Esophagus squamous epithelium (tissue), 5 donors: Measurements from ENCODE around the gene CENPU. TPM values are rescaled to one million over a fixed set of nuclear protein-coding genes. Genes with fewer than 3 reads are reported as not detected.
"Not testable (repeated sequence)": the region's sequence is repeated elsewhere in the genome, so short reads cannot be mapped to it uniquely, and the experiment has no call there.

ENCODE experiments used
- DNase-seq: peaks from one replicate; lab custom pipeline; 2025; lab: John Stamatoyannopoulos, UW
- H3K27ac ChIP-seq, 4 donors: fragments of 200-600 bp; sonication (generic); one replicate each; pipeline ENCODE4 v1.5.1; 2016 to 2019; ENCODE audit warnings: mild to moderate bottlenecking in 1 of 4
- H3K27me3 ChIP-seq, 4 donors: fragments of 200-600 bp; sonication (generic); 1 replicate in 3 of 4; 2 replicates in 1 of 4; pipeline versions ENCODE4 v1.5.1 to v1.6.0; 2017 to 2021; ENCODE audit warnings: antibody characterized with exemption in 1 of 4
- H3K36me3 ChIP-seq, 3 donors: fragments of 200-600 bp; sonication (generic); one replicate each; pipeline ENCODE4 v1.5.1; 2016 to 2019
- H3K4me1 ChIP-seq, 3 donors: fragments of 200-600 bp; sonication (generic); one replicate each; pipeline ENCODE4 v1.5.1; 2017 to 2019
- H3K4me3 ChIP-seq, 4 donors: fragments of 200-600 bp; sonication (generic); 1 replicate in 3 of 4; 2 replicates in 1 of 4; pipeline ENCODE4 v1.5.1; 2016 to 2019; ENCODE audit warnings: mild to moderate bottlenecking in 2 of 4, moderate library complexity in 1 of 4
- H3K9me3 ChIP-seq, 3 donors: fragments of 200-600 bp; sonication (generic); one replicate each; pipeline ENCODE4 v1.5.1; 2016 to 2019
- CTCF ChIP-seq, 6 experiments: fragments of 450-650 bp in 4 of 6; fragments of 200-600 bp in 2 of 6; sonication (generic) in 2 of 6; IDR thresholded peaks; one replicate each; pipeline ENCODE4 v1.5.1; 2016 to 2019; ENCODE audit warnings: antibody characterized with exemption in 6 of 6, mild to moderate bottlenecking in 4 of 6, moderate library complexity in 4 of 6
- POLR2A ChIP-seq, 4 donors: fragments of 450-650 bp; IDR thresholded peaks; one replicate each; pipeline ENCODE4 v1.6.1; 2017; ENCODE audit warnings: antibody characterized with exemption in 4 of 4, mild to moderate bottlenecking in 4 of 4, moderate library complexity in 3 of 4
- WGBS, 2 donors: methylation state at CpG; one replicate each; pipeline ENCODE4 v1.1.5; 2018; 5-methylcytosine and 5-hydroxymethylcytosine counted together
- intact Hi-C: fragments of 100-400 bp; cut with DNase I; formaldehyde crosslinking; loops from one replicate; pipeline ENCODE4 v1.15.0; 2022
- total RNA-seq, 4 donors: library from RNA; depleted of rRNA; stranded (reverse); fragments of >200 nt; gene quantifications; one replicate each; pipeline ENCODE4 v1.1.0, GENCODE V29; 2016
- donor health status: DM: yes; HTN: yes; CAD: no.

Gene CENPU
- total RNA-seq, 4 donors from 2014 or later, result 4.8 to 34.6 (median 18.1) TPM

GRCh38 chr4:184744236-184744635 is 10.3 kb upstream of the CENPU start:
- intact Hi-C loops, result loop anchor here (10.0 kb wide), 2 partner anchors 99 to 241 kb away; partner anchors contain the start of genes CASP3 and PRIMPOL
- Histone ChIP-seq H3K9me3 (no peaks in the 10 kb centered on the region), H3K27me3 (no peaks in the 10 kb centered on the region), H3K36me3 (no peaks in the 10 kb centered on the region), H3K4me1 (peaks cover 32 to 53% (median 34%) of the 10 kb centered on the region in 3 donors), H3K4me3 (no peak overlapping the region), H3K27ac (no peak overlapping the region)
- no peak for DNase-seq
- 89 to 91% methylated on average over 10 of the region's 10 CpGs for WGBS, 2 donors
- TF ChIP-seq CTCF (IDR thresholded peaks at IDR 0.05), result no peak
- TF ChIP-seq POLR2A (IDR thresholded peaks at IDR 0.05), result no peak

GRCh38 chr4:184743650-184744049 is 9.8 kb upstream of the CENPU start:
- H3K4me1 ChIP-seq, result peaks cover 26 to 47% (median 29%) of the 10 kb centered on the region in 3 donors
- no peak overlapping the region for H3K4me3 ChIP-seq
- no peaks in the 10 kb centered on the region for H3K27me3 ChIP-seq
- intact Hi-C loops, result loop anchor here (10.0 kb wide), 2 partner anchors 99 to 241 kb away; partner anchors contain the start of genes CASP3 and PRIMPOL
- no peak overlapping the region for H3K27ac ChIP-seq
- WGBS, 2 donors, result 88 to 95% methylated on average over 4 of the region's 4 CpGs
- no peaks in the 10 kb centered on the region for H3K36me3 ChIP-seq
- no peak for TF ChIP-seq CTCF (IDR thresholded peaks at IDR 0.05)
- TF ChIP-seq POLR2A (IDR thresholded peaks at IDR 0.05), result no peak
- DNase-seq, result no peak
- H3K9me3 ChIP-seq, result no peaks in the 10 kb centered on the region

GRCh38 chr4:184741651-184742050 is 7.8 kb upstream of the CENPU start:
- peaks cover 9 to 27% (median 11%) of the 10 kb centered on the region in 3 donors for H3K4me1 ChIP-seq
- not testable (repeated sequence) for H3K36me3 ChIP-seq, H3K27ac ChIP-seq, H3K4me3 ChIP-seq, H3K9me3 ChIP-seq, H3K27me3 ChIP-seq, DNase-seq
- intact Hi-C loops, result loop anchor here (10.0 kb wide), 2 partner anchors 97 to 243 kb away; partner anchors contain the start of genes CASP3 and PRIMPOL
- WGBS, 2 donors, result 63 to 86% methylated on average over 1 of the region's 1 CpG

- WGBS, 2 donors, result 88% methylated on average over 6 of the region's 20 CpGs; no CpG with 5 or more reads in 1 of the 2 donors
- intact Hi-C loops, result loop anchor here (10.0 kb wide), 2 partner anchors 96 to 244 kb away; partner anchors contain the start of genes CASP3 and PRIMPOL
- no peak for DNase-seq
- Histone ChIP-seq H3K4me3 (no peak overlapping the region), H3K4me1 (peaks cover 3 to 20% (median 5%) of the 10 kb centered on the region in 3 donors), H3K27me3 (no peaks in the 10 kb centered on the region), H3K27ac (no peak overlapping the region), H3K9me3 (no peaks in the 10 kb centered on the region), H3K36me3 (no peaks in the 10 kb centered on the region)
- no peak for TF ChIP-seq POLR2A (IDR thresholded peaks at IDR 0.05)
- TF ChIP-seq CTCF (IDR thresholded peaks at IDR 0.05), result no peak
Measured at GRCh38 chr4:184740980-184741391, 7.1 kb upstream of the CENPU start.

- H3K27ac ChIP-seq, result not testable (repeated sequence)
- 20 to 100% methylated on average over 1 of the region's 1 CpG for WGBS, 2 donors
Measured at GRCh38 chr4:184739575-184739974, 5.7 kb upstream of the CENPU start.

GRCh38 chr4:184734758-184735157 is 862 bp upstream of the CENPU start:
- Histone ChIP-seq H3K36me3 (no peaks in the 10 kb centered on the region), H3K4me3 (peak overlapping the region; percentile 71 to 96 (median 90)), H3K9me3 (no peaks in the 10 kb centered on the region), H3K4me1 (peaks cover 3 to 49% (median 11%) of the 10 kb centered on the region in 3 donors), H3K27me3 (no peaks in the 10 kb centered on the region), H3K27ac (peak overlapping the region in 3 of 4 donors; percentile 90 to 96 (median 95))
- no peak for DNase-seq
- TF ChIP-seq POLR2A (IDR thresholded peaks at IDR 0.05), result no peak
- TF ChIP-seq CTCF (IDR thresholded peaks at IDR 0.05), result no peak
- intact Hi-C loops, result no loop called here
- 28 to 31% methylated on average over 6 of the region's 6 CpGs for WGBS, 2 donors

More at GRCh38 chr4:184739575-184739974, 5.7 kb upstream of the CENPU start:
- peaks cover 0 to 18% (median 0%) of the 10 kb centered on the region in 3 donors for H3K4me1 ChIP-seq
- H3K36me3 ChIP-seq, H3K4me3 ChIP-seq, DNase-seq, H3K27me3 ChIP-seq, H3K9me3 ChIP-seq, intact Hi-C loops: not testable (repeated sequence)
